SK-N-SH treated with all-trans-retinoic acid at 6 μM for 48 hours (cell line): ENCODE data around the gene DENND2A.

ENCODE experiments used
- ATAC-seq: fragments of 200-7000 bp; cut with Tn5 transposase; 3 replicates; pipeline ENCODE4 v1.9.1; 2020; ENCODE audit warnings: mild to moderate bottlenecking, moderate library complexity
- ARNTL ChIP-seq: fragments of 450-650 bp; formaldehyde crosslinking; IDR thresholded peaks from 2 replicates; pipeline ENCODE4 v1.5.0; 2020; ENCODE audit warnings: low read depth, mild to moderate bottlenecking, moderate library complexity, borderline replicate concordance
- BACH2 ChIP-seq: fragments of 250-450 bp; sonication (Bioruptor Pico); IDR thresholded peaks from 2 replicates; pipeline ENCODE4 v1.9.0; 2021; ENCODE audit warnings: mild to moderate bottlenecking, borderline replicate concordance
- CSDC2 ChIP-seq: fragments of 250-450 bp; sonication (Bioruptor Pico); IDR thresholded peaks from 2 replicates; pipeline ENCODE4 v1.5.0; 2020; ENCODE audit warnings: mild to moderate bottlenecking, moderate library complexity
- ESRRG ChIP-seq: fragments of 250-450 bp; sonication (Bioruptor Pico); IDR thresholded peaks from 2 replicates; pipeline ENCODE4 v1.6.1; 2021; ENCODE audit warnings: mild to moderate bottlenecking
- GLIS3 ChIP-seq: fragments of 250-450 bp; sonication (Bioruptor Pico); IDR thresholded peaks from 2 replicates; pipeline ENCODE4 v1.5.0; 2020; ENCODE audit warnings: mild to moderate bottlenecking, moderate library complexity
- OSR1 ChIP-seq: fragments of 250-450 bp; sonication (Bioruptor Pico); IDR thresholded peaks from 2 replicates; pipeline ENCODE4 v1.8.0; 2022; ENCODE audit warnings: moderate library complexity, mild to moderate bottlenecking, inconsistent platforms
- PPARA ChIP-seq: fragments of 250-450 bp; sonication (Bioruptor Pico); IDR thresholded peaks from 2 replicates; pipeline ENCODE4 v1.5.0; 2020; ENCODE audit warnings: mild to moderate bottlenecking, borderline replicate concordance
- RARB ChIP-seq: fragments of 250-450 bp; sonication (Bioruptor Pico); IDR thresholded peaks from 2 replicates; pipeline ENCODE4 v1.8.0; 2021; ENCODE audit warnings: mild to moderate bottlenecking, moderate library complexity
- ZC3H10 ChIP-seq: fragments of 250-450 bp; sonication (Bioruptor Pico); IDR thresholded peaks from 2 replicates; pipeline ENCODE4 v1.5.1; 2021; ENCODE audit warnings: mild to moderate bottlenecking, moderate library complexity
- ZFP3 ChIP-seq: fragments of 250-450 bp; sonication (Bioruptor Pico); IDR thresholded peaks from 2 replicates; pipeline ENCODE4 v1.5.0; 2020; ENCODE audit warnings: mild to moderate bottlenecking, moderate library complexity
- ZNF70 ChIP-seq: fragments of 450-650 bp; formaldehyde crosslinking; IDR thresholded peaks from 2 replicates; pipeline ENCODE4 v1.5.0; 2020; ENCODE audit warnings: mild to moderate bottlenecking, moderate library complexity
- TF ChIP-seq, protein P1 (sequence below): fragments of 250-450 bp; sonication (Bioruptor Pico); IDR thresholded peaks from 2 replicates; pipeline ENCODE4 v1.8.0; 2020; ENCODE audit warnings: mild to moderate bottlenecking, moderate library complexity, borderline replicate concordance
- TF ChIP-seq, protein P2 (sequence below): fragments of 250-450 bp; sonication (Bioruptor Pico); IDR thresholded peaks from 2 replicates; pipeline ENCODE4 v1.5.1; 2020; ENCODE audit warnings: low read depth, mild to moderate bottlenecking, moderate library complexity
- TF ChIP-seq, protein P3 (sequence below): fragments of 250-450 bp; sonication (Bioruptor Pico); IDR thresholded peaks from 2 replicates; pipeline ENCODE4 v1.8.0; 2021; ENCODE audit warnings: low read depth, mild to moderate bottlenecking, moderate library complexity, borderline replicate concordance
- TF ChIP-seq, protein P4 (sequence below): fragments of 250-450 bp; sonication (Bioruptor Pico); IDR thresholded peaks from 2 replicates; pipeline ENCODE4 v1.5.1; 2021; ENCODE audit warnings: mild to moderate bottlenecking, moderate library complexity

DENND2A gene

DNA sequence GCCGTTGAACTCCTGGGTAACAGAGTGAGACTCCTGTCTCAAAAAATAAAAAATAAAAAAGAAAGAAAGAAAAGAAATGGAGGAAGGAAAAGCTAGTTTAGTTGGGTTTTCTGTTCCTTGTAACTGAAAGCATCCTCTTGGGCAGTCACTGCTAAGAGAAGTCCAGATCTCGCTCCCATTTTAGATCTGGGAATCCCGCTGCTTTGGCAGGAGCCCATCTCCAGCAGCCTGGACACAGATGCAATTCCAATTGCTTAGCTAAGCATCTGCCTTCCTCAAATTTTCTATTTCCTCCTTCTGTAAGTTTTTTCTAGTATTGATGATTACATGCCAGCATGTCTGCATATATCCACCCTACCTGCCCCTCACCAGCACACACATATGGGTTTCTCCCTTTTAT, 54.1 kb downstream of the DENND2A start:
- no peak for ATAC-seq
- TF ChIP-seq ZFP3 (CRISPR knock-in tag), result no peak
- no peak for TF ChIP-seq PPARA (CRISPR knock-in tag)
- TF ChIP-seq BACH2 (CRISPR knock-in tag), result no peak

DNA sequence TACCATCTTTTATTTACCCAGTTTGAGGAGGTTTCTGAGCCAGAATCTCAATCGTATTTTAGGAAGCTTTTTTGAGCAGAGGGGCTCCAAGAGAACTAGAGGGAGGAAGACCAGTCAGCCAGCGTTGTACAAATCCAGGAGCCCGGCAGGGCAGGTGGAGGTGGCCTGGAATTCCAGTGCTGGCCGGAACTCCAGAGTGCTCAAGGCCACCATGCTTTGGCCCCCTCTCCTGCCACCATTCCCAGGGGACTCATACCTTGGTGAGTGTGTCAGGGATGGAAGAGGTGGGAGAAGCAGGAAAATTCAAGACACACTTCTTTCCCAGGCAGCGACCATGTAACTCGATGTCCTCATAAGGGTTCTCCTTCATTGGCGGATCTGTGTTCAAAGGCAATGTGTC, 55.3 kb downstream of the DENND2A start:
- TF ChIP-seq ZC3H10 (no peak), GLIS3 (CRISPR knock-in tag) (no peak), RARB (CRISPR knock-in tag) (no peak), PPARA (CRISPR knock-in tag) (no peak), OSR1 (CRISPR knock-in tag) (no peak)
- TF ChIP-seq, protein P1, sequence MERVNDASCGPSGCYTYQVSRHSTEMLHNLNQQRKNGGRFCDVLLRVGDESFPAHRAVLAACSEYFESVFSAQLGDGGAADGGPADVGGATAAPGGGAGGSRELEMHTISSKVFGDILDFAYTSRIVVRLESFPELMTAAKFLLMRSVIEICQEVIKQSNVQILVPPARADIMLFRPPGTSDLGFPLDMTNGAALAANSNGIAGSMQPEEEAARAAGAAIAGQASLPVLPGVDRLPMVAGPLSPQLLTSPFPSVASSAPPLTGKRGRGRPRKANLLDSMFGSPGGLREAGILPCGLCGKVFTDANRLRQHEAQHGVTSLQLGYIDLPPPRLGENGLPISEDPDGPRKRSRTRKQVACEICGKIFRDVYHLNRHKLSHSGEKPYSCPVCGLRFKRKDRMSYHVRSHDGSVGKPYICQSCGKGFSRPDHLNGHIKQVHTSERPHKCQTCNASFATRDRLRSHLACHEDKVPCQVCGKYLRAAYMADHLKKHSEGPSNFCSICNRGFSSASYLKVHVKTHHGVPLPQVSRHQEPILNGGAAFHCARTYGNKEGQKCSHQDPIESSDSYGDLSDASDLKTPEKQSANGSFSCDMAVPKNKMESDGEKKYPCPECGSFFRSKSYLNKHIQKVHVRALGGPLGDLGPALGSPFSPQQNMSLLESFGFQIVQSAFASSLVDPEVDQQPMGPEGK (CRISPR knock-in tag), result no peak
- TF ChIP-seq, protein P2, sequence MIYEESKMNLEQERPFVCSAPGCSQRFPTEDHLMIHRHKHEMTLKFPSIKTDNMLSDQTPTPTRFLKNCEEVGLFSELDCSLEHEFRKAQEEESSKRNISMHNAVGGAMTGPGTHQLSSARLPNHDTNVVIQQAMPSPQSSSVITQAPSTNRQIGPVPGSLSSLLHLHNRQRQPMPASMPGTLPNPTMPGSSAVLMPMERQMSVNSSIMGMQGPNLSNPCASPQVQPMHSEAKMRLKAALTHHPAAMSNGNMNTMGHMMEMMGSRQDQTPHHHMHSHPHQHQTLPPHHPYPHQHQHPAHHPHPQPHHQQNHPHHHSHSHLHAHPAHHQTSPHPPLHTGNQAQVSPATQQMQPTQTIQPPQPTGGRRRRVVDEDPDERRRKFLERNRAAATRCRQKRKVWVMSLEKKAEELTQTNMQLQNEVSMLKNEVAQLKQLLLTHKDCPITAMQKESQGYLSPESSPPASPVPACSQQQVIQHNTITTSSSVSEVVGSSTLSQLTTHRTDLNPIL (CRISPR knock-in tag), result no peak
- TF ChIP-seq, protein P3, sequence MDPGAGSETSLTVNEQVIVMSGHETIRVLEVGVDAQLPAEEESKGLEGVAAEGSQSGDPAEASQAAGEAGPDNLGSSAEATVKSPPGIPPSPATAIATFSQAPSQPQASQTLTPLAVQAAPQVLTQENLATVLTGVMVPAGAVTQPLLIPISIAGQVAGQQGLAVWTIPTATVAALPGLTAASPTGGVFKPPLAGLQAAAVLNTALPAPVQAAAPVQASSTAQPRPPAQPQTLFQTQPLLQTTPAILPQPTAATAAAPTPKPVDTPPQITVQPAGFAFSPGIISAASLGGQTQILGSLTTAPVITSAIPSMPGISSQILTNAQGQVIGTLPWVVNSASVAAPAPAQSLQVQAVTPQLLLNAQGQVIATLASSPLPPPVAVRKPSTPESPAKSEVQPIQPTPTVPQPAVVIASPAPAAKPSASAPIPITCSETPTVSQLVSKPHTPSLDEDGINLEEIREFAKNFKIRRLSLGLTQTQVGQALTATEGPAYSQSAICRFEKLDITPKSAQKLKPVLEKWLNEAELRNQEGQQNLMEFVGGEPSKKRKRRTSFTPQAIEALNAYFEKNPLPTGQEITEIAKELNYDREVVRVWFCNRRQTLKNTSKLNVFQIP (CRISPR knock-in tag), result no peak
- no peak for ATAC-seq

DNA sequence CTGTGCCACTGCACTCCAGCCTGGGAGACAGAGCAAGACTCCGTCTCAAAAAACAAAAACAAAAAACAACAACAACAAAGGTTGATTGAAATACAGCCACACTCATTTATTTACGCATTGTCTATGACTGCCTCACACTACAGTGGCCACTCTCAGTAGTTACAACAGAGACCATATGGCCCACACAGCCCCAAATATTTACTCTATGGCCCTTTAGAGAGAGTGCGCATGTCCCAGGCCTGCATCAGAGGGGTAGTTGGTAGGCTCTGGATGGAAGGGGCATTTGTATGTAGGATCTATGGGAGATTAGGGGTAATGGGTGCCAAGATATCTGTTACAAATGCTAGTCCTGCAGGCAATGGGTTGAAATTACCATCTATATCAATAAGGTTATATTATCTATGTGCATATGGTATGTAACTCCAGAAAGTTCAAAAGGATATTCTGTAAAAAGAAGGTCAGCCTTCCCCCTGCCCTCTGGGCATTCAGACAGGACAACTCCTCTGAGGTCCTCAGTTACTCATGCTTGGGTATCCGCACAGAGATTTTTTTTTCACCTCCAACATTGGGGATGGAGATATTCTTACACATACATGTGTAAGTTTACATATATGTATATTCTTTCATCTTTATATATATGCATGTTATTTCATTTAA, 56.3 kb downstream of the DENND2A start:
- TF ChIP-seq, protein P2 (CRISPR knock-in tag), result no peak
- TF ChIP-seq ZNF70 (CRISPR knock-in tag) (no peak), GLIS3 (CRISPR knock-in tag) (no peak), CSDC2 (no peak), BACH2 (CRISPR knock-in tag) (no peak), RARB (CRISPR knock-in tag) (no peak), ZC3H10 (no peak), ZFP3 (CRISPR knock-in tag) (no peak), ESRRG (no peak)
- TF ChIP-seq, protein P1 (CRISPR knock-in tag), result no peak
- TF ChIP-seq, protein P4, sequence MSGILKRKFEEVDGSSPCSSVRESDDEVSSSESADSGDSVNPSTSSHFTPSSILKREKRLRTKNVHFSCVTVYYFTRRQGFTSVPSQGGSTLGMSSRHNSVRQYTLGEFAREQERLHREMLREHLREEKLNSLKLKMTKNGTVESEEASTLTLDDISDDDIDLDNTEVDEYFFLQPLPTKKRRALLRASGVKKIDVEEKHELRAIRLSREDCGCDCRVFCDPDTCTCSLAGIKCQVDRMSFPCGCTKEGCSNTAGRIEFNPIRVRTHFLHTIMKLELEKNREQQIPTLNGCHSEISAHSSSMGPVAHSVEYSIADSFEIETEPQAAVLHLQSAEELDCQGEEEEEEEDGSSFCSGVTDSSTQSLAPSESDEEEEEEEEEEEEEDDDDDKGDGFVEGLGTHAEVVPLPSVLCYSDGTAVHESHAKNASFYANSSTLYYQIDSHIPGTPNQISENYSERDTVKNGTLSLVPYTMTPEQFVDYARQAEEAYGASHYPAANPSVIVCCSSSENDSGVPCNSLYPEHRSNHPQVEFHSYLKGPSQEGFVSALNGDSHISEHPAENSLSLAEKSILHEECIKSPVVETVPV, result no peak
- no peak for ATAC-seq

DNA sequence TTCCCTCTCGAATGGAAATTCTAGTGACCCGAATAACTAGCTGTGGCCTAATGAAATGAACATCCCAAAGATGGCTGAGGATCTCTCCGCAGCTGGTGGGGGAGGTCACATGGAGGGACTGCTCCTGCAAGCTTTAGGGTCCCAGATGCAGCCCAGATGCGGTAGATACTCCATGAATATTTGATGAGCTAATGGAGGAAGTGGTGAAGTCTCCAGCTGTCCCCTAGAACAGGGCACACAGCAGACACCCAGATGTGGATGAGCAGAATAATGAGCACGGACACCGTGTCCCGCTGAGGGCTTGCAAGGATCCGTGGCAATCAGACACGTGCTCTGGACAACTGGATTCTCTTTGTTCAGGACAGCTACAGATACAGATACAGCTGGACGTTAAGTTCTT, 59.2 kb downstream of the DENND2A start:
- ATAC-seq, result no peak
- TF ChIP-seq, protein P3 (CRISPR knock-in tag), result no peak
- TF ChIP-seq OSR1 (CRISPR knock-in tag), result no peak
- TF ChIP-seq, protein P4, result no peak
- TF ChIP-seq ZNF70 (CRISPR knock-in tag), result no peak
- no peak for TF ChIP-seq PPARA (CRISPR knock-in tag)
- TF ChIP-seq RARB (CRISPR knock-in tag), result no peak
- TF ChIP-seq, protein P1 (CRISPR knock-in tag), result no peak
- TF ChIP-seq ARNTL, result no peak
- TF ChIP-seq CSDC2, result no peak
